Kidney epithelial cell (primary cell): ENCODE measurements around the gene SPDYE8. TPM values are rescaled to one million over a fixed set of nuclear protein-coding genes. Genes with fewer than 3 reads are reported as not detected.
"Not testable (repeated sequence)": the region's sequence is repeated elsewhere in the genome, so short reads cannot be mapped to it uniquely, and the experiment has no call there.

Experiments
- DNase-seq: peaks from one replicate; pipeline ENCODE4 v3.0.0-alpha.2; 2010; ENCODE audit warnings: low read depth
- H3K27me3 ChIP-seq: 2 replicates; pipeline ENCODE4 v1.6.0; 2011; ENCODE audit warnings: low read length; ENCODE audit not compliant: control insufficient read depth, insufficient read depth
- H3K36me3 ChIP-seq: 2 replicates; pipeline ENCODE4 v1.5.1; 2011; ENCODE audit warnings: low read length; ENCODE audit not compliant: control insufficient read depth, insufficient read depth
- H3K4me3 ChIP-seq: 2 replicates; pipeline ENCODE4 v1.5.1; 2011; ENCODE audit warnings: low read depth, mild to moderate bottlenecking, control low read depth, low read length
- total RNA-seq: library from RNA; depleted of rRNA; stranded (reverse); fragments of >200 nt; gene quantifications from 2 replicates; pipeline ENCODE4 v1.2.3, GENCODE V29; 2015

The SPDYE8 gene
- total RNA-seq, 1 donor from 2014 or later = not detected

DNA sequence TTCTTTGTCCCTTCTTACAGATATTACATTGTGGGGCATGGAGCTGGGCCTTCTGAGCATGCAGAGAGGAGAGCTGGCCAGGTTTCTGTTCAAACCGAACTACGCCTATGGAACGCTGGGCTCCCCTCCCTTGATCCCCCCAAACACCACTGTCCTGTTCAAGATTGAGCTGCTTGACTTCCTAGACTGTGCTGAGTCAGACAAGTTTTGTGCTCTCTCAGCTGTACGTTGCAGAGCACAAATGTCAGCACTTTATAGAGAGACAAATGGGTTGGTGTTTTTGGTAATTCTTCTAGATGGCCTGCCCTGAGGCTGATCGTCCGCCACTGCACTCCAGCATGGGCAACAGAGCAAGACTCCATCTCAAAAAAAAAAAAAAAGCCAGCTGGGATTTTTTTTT, 58.1 kb downstream of the SPDYE8 start:
- H3K27me3 ChIP-seq, DNase-seq, H3K36me3 ChIP-seq, H3K4me3 ChIP-seq: not testable (repeated sequence)

Other genes with a start within 250 kb of the SPDYE8 start
- gene TYW1B, start 201.6 kb downstream of the SPDYE8 start, total RNA-seq = 8.4 and 8.7 TPM in 2 replicates
- gene POM121, start 104.7 kb downstream of the SPDYE8 start, total RNA-seq = 17.8 and 21.0 TPM in 2 replicates
- 0.33 TPM in 1 of 2 replicates, not detected in the other for gene TRIM74, start 60.3 kb downstream of the SPDYE8 start, total RNA-seq
- gene SPDYE11, start 28.1 kb upstream of the SPDYE8 start, total RNA-seq = not detected in 2 replicates
- not detected in 2 replicates for gene SPDYE9, start 56.3 kb upstream of the SPDYE8 start, total RNA-seq